HEK293 (cell line): ENCODE measurements around the gene SLC25A22.

Experiments used
- SCRT1 ChIP-seq: fragments of 450-650 bp; formaldehyde crosslinking; IDR thresholded peaks from 2 replicates; pipeline ENCODE4 v1.5.1; 2016; ENCODE audit warnings: missing biosample characterization, missing genetic modification characterization, borderline replicate concordance
- SCRT2 ChIP-seq: fragments of 450-650 bp; formaldehyde crosslinking; IDR thresholded peaks from 2 replicates; pipeline ENCODE4 v1.5.1; 2016; ENCODE audit warnings: missing biosample characterization, missing genetic modification characterization
- TCF7L2 ChIP-seq: IDR thresholded peaks from 2 replicates; pipeline ENCODE4 v1.6.1; 2011; ENCODE audit warnings: low read depth, mild to moderate bottlenecking, inconsistent platforms, low read length, moderate library complexity, borderline replicate concordance
- WT1 ChIP-seq: fragments of 450-650 bp; formaldehyde crosslinking; IDR thresholded peaks from 2 replicates; pipeline ENCODE4 v1.5.1; 2016; ENCODE audit warnings: missing biosample characterization, missing genetic modification characterization
- ZFHX2 ChIP-seq: fragments of 450-650 bp; formaldehyde crosslinking; conservative IDR thresholded peaks from 2 replicates; pipeline ENCODE4 v1.5.1; 2016; ENCODE audit warnings: missing biosample characterization, missing genetic modification characterization
- ZNF114 ChIP-seq: fragments of 450-650 bp; formaldehyde crosslinking; IDR thresholded peaks from 2 replicates; pipeline ENCODE4 v1.5.0; 2017; ENCODE audit warnings: missing biosample characterization, missing genetic modification characterization
- ZNF138 ChIP-seq: fragments of 450-650 bp; formaldehyde crosslinking; IDR thresholded peaks from 2 replicates; pipeline ENCODE4 v1.5.1; 2016; ENCODE audit warnings: missing biosample characterization, missing genetic modification characterization, borderline replicate concordance
- ZNF175 ChIP-seq: fragments of 450-650 bp; formaldehyde crosslinking; IDR thresholded peaks from 2 replicates; pipeline ENCODE4 v1.5.1; 2016; ENCODE audit warnings: missing biosample characterization, missing genetic modification characterization
- ZNF184 ChIP-seq: fragments of 450-650 bp; IDR thresholded peaks from 2 replicates; pipeline ENCODE4 v1.5.1; 2018; ENCODE audit warnings: missing biosample characterization, mild to moderate bottlenecking, missing genetic modification characterization
- ZNF202 ChIP-seq: fragments of 450-650 bp; formaldehyde crosslinking; IDR thresholded peaks from 2 replicates; pipeline ENCODE4 v1.5.1; 2016; ENCODE audit warnings: missing biosample characterization, missing genetic modification characterization, borderline replicate concordance
- ZNF266 ChIP-seq: fragments of 450-650 bp; formaldehyde crosslinking; IDR thresholded peaks from 2 replicates; pipeline ENCODE4 v1.5.1; 2016; ENCODE audit warnings: missing biosample characterization, missing genetic modification characterization, low read depth
- ZNF302 ChIP-seq: fragments of 450-650 bp; formaldehyde crosslinking; IDR thresholded peaks from 2 replicates; pipeline ENCODE4 v1.5.1; 2016; ENCODE audit warnings: missing biosample characterization, missing genetic modification characterization, low read depth
- ZNF335 ChIP-seq: fragments of 450-650 bp; formaldehyde crosslinking; conservative IDR thresholded peaks from 2 replicates; pipeline ENCODE4 v1.5.1; 2016; ENCODE audit warnings: missing biosample characterization, missing genetic modification characterization
- ZNF404 ChIP-seq: fragments of 450-650 bp; formaldehyde crosslinking; IDR thresholded peaks from 2 replicates; pipeline ENCODE4 v1.5.1; 2017; ENCODE audit warnings: missing biosample characterization, missing genetic modification characterization
- ZNF423 ChIP-seq: fragments of 450-650 bp; formaldehyde crosslinking; IDR thresholded peaks from 2 replicates; pipeline ENCODE4 v1.5.1; 2016; ENCODE audit warnings: missing biosample characterization, missing genetic modification characterization
- ZNF585B ChIP-seq: fragments of 450-650 bp; formaldehyde crosslinking; IDR thresholded peaks from 2 replicates; pipeline ENCODE4 v1.5.1; 2016; ENCODE audit warnings: missing biosample characterization, missing genetic modification characterization
- ZNF623 ChIP-seq: fragments of 450-650 bp; formaldehyde crosslinking; IDR thresholded peaks from 2 replicates; pipeline ENCODE4 v1.5.1; 2016; ENCODE audit warnings: missing biosample characterization, missing genetic modification characterization
- ZNF624 ChIP-seq: fragments of 450-650 bp; formaldehyde crosslinking; IDR thresholded peaks from 2 replicates; pipeline ENCODE4 v1.5.1; 2017; ENCODE audit warnings: missing biosample characterization, missing genetic modification characterization
- ZNF658 ChIP-seq: fragments of 450-650 bp; formaldehyde crosslinking; IDR thresholded peaks from 2 replicates; pipeline ENCODE4; 2016; ENCODE audit warnings: missing biosample characterization, missing genetic modification characterization
- ZNF76 ChIP-seq: fragments of 450-650 bp; formaldehyde crosslinking; IDR thresholded peaks from 2 replicates; pipeline ENCODE4; 2016; ENCODE audit warnings: low read depth, missing biosample characterization, missing genetic modification characterization, borderline replicate concordance
- ZNF792 ChIP-seq: fragments of 450-650 bp; formaldehyde crosslinking; IDR thresholded peaks from 2 replicates; pipeline ENCODE4 v1.5.1; 2016; ENCODE audit warnings: missing biosample characterization, missing genetic modification characterization
- ZSCAN16 ChIP-seq: fragments of 450-650 bp; formaldehyde crosslinking; IDR thresholded peaks from 2 replicates; pipeline ENCODE4 v1.5.1; 2016; ENCODE audit warnings: missing biosample characterization, missing genetic modification characterization
- TF ChIP-seq, protein P1 (sequence below): fragments of 450-650 bp; formaldehyde crosslinking; IDR thresholded peaks from 2 replicates; pipeline ENCODE4 v1.5.1; 2016; ENCODE audit warnings: missing biosample characterization, missing genetic modification characterization
- TF ChIP-seq, protein P2 (sequence below): fragments of 450-650 bp; formaldehyde crosslinking; IDR thresholded peaks from 2 replicates; pipeline ENCODE4 v1.5.1; 2016; ENCODE audit warnings: missing biosample characterization, missing genetic modification characterization
- TF ChIP-seq, protein P3 (sequence below): fragments of 450-650 bp; formaldehyde crosslinking; IDR thresholded peaks from 2 replicates; pipeline ENCODE4 v1.5.1; 2016; ENCODE audit warnings: missing biosample characterization, missing genetic modification characterization
- TF ChIP-seq, protein P4 (sequence below): fragments of 450-650 bp; formaldehyde crosslinking; IDR thresholded peaks from 2 replicates; pipeline ENCODE4 v1.5.1; 2016; ENCODE audit warnings: missing biosample characterization, missing genetic modification characterization, borderline replicate concordance
- TF ChIP-seq, protein P5 (sequence below): fragments of 450-650 bp; formaldehyde crosslinking; IDR thresholded peaks from 2 replicates; pipeline ENCODE4; 2016; ENCODE audit warnings: missing biosample characterization, missing genetic modification characterization

Gene SLC25A22

DNA sequence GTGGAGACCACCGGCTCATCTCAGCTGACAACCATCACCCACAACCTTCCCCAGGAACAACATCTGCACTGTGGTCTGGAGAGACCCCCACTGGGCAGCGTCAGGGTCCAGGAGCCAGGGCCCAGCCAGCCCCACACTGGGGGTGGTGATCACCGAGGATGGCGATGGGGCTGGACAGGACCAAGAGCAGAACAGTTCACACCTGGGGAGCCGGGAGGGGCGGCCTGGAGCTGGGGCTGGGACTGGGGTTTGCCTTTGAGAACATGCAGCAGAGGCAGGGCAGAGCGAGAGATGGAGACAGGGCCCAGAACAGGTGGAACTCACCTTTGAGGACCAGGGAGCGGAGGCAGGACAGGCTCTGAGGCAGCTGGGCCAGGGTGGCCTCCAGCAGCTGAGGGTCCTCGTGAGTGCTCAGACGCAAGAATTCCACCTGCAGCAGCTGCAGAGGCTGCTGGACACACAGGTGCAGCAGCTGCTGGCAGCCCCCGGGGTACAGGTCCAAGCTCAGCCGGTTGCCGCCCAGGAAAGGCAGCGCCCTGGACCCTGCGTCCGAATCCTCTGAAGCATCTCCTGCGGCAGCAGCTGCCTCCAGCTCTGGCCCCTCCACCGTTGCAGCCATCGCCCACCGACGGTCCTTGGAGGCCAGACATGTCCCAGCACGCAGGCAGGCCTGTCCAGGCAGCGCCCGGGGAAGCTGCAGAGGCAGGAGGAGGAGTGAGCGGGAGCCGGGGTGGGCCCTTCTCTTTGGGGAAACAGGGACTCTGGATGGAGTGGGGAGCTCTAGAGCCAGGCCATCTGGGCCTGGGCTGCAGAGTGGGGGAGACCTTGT is 5.9 kb upstream of the SLC25A22 start (continued):
- TF ChIP-seq, protein P1, sequence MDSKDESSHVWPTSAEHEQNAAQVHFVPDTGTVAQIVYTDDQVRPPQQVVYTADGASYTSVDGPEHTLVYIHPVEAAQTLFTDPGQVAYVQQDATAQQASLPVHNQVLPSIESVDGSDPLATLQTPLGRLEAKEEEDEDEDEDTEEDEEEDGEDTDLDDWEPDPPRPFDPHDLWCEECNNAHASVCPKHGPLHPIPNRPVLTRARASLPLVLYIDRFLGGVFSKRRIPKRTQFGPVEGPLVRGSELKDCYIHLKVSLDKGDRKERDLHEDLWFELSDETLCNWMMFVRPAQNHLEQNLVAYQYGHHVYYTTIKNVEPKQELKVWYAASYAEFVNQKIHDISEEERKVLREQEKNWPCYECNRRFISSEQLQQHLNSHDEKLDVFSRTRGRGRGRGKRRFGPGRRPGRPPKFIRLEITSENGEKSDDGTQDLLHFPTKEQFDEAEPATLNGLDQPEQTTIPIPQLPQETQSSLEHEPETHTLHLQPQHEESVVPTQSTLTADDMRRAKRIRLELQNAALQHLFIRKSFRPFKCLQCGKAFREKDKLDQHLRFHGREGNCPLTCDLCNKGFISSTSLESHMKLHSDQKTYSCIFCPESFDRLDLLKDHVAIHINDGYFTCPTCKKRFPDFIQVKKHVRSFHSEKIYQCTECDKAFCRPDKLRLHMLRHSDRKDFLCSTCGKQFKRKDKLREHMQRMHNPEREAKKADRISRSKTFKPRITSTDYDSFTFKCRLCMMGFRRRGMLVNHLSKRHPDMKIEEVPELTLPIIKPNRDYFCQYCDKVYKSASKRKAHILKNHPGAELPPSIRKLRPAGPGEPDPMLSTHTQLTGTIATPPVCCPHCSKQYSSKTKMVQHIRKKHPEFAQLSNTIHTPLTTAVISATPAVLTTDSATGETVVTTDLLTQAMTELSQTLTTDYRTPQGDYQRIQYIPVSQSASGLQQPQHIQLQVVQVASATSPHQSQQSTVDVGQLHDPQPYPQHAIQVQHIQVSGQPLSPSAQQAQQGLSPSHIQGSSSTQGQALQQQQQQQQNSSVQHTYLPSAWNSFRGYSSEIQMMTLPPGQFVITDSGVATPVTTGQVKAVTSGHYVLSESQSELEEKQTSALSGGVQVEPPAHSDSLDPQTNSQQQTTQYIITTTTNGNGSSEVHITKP (tag by site-specific recombination) = no peak
- TF ChIP-seq SCRT2 (no peak), ZNF302 (no peak), ZNF335 (tag by site-specific recombination) (0 out of 2 replicates have a peak, but pooled peaks have one; percentile 29), ZNF658 (tag by site-specific recombination) (no peak), ZNF76 (tag by site-specific recombination) (no peak), ZSCAN16 (no peak), ZNF585B (tag by site-specific recombination) (no peak), ZNF202 (tag by site-specific recombination) (no peak), ZNF114 (no peak), ZNF623 (tag by site-specific recombination) (no peak), ZNF423 (tag by site-specific recombination) (no peak), ZNF266 (tag by site-specific recombination) (no peak), ZNF792 (tag by site-specific recombination) (no peak), ZFHX2 (tag by site-specific recombination) (peak; percentile 32; the same call in 1 of the 2 replicates), WT1 (tag by site-specific recombination) (no peak), ZNF624 (tag by site-specific recombination) (no peak), ZNF404 (tag by site-specific recombination) (no peak), ZNF175 (tag by site-specific recombination) (no peak), ZNF184 (tag by site-specific recombination) (no peak), TCF7L2 (no peak), ZNF138 (no peak), SCRT1 (tag by site-specific recombination) (no peak)
- TF ChIP-seq, protein P2, sequence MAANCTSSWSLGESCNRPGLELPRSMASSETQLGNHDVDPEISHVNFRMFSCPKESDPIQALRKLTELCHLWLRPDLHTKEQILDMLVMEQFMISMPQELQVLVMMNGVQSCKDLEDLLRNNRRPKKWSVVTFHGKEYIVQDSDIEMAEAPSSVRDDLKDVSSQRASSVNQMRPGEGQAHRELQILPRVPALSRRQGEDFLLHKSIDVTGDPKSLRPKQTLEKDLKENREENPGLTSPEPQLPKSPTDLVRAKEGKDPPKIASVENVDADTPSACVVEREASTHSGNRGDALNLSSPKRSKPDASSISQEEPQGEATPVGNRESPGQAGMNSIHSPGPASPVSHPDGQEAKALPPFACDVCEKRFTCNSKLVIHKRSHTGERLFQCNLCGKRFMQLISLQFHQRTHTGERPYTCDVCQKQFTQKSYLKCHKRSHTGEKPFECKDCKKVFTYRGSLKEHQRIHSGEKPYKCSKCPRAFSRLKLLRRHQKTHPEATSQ = no peak
- TF ChIP-seq, protein P3, sequence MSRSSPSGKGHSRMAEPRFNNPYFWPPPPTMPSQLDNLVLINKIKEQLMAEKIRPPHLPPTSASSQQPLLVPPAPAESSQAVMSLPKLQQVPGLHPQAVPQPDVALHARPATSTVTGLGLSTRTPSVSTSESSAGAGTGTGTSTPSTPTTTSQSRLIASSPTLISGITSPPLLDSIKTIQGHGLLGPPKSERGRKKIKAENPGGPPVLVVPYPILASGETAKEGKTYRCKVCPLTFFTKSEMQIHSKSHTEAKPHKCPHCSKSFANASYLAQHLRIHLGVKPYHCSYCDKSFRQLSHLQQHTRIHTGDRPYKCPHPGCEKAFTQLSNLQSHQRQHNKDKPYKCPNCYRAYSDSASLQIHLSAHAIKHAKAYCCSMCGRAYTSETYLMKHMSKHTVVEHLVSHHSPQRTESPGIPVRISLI = no peak
- TF ChIP-seq, protein P4, sequence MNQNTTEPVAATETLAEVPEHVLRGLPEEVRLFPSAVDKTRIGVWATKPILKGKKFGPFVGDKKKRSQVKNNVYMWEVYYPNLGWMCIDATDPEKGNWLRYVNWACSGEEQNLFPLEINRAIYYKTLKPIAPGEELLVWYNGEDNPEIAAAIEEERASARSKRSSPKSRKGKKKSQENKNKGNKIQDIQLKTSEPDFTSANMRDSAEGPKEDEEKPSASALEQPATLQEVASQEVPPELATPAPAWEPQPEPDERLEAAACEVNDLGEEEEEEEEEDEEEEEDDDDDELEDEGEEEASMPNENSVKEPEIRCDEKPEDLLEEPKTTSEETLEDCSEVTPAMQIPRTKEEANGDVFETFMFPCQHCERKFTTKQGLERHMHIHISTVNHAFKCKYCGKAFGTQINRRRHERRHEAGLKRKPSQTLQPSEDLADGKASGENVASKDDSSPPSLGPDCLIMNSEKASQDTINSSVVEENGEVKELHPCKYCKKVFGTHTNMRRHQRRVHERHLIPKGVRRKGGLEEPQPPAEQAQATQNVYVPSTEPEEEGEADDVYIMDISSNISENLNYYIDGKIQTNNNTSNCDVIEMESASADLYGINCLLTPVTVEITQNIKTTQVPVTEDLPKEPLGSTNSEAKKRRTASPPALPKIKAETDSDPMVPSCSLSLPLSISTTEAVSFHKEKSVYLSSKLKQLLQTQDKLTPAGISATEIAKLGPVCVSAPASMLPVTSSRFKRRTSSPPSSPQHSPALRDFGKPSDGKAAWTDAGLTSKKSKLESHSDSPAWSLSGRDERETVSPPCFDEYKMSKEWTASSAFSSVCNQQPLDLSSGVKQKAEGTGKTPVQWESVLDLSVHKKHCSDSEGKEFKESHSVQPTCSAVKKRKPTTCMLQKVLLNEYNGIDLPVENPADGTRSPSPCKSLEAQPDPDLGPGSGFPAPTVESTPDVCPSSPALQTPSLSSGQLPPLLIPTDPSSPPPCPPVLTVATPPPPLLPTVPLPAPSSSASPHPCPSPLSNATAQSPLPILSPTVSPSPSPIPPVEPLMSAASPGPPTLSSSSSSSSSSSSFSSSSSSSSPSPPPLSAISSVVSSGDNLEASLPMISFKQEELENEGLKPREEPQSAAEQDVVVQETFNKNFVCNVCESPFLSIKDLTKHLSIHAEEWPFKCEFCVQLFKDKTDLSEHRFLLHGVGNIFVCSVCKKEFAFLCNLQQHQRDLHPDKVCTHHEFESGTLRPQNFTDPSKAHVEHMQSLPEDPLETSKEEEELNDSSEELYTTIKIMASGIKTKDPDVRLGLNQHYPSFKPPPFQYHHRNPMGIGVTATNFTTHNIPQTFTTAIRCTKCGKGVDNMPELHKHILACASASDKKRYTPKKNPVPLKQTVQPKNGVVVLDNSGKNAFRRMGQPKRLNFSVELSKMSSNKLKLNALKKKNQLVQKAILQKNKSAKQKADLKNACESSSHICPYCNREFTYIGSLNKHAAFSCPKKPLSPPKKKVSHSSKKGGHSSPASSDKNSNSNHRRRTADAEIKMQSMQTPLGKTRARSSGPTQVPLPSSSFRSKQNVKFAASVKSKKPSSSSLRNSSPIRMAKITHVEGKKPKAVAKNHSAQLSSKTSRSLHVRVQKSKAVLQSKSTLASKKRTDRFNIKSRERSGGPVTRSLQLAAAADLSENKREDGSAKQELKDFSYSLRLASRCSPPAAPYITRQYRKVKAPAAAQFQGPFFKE (tag by site-specific recombination) = no peak
- TF ChIP-seq, protein P5, sequence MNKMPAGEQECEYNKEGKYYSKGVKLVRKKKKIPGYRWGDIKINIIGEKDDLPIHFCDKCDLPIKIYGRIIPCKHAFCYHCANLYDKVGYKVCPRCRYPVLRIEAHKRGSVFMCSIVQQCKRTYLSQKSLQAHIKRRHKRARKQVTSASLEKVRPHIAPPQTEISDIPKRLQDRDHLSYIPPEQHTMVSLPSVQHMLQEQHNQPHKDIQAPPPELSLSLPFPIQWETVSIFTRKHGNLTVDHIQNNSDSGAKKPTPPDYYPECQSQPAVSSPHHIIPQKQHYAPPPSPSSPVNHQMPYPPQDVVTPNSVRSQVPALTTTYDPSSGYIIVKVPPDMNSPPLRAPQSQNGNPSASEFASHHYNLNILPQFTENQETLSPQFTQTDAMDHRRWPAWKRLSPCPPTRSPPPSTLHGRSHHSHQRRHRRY (tag by site-specific recombination) = no peak
